H1 (cell line): ENCODE measurements around the gene ZSCAN20. TPM values are rescaled to one million over a fixed set of nuclear protein-coding genes. Genes with fewer than 3 reads are reported as not detected.

Source experiments
- BACH1 ChIP-seq: IDR thresholded peaks from 2 replicates; pipeline ENCODE4 v1.6.1; 2012; ENCODE audit warnings: low read length, improper control_type of control experiment
- CHD1 ChIP-seq: IDR thresholded peaks from 2 replicates; pipeline ENCODE4 v1.6.1; 2012; ENCODE audit warnings: low read depth, low read length, improper control_type of control experiment
- CHD7 ChIP-seq: fragments of 300-600 bp; sonication (generic); IDR thresholded peaks from 2 replicates; pipeline ENCODE4 v1.7.1; 2012; ENCODE audit warnings: low read length, moderate library complexity, mild to moderate bottlenecking, inconsistent platforms; ENCODE audit not compliant: insufficient replicate concordance
- CTCF ChIP-seq, 3 experiments: IDR thresholded peaks; 1 replicate in 2 of 3; 2 replicates in 1 of 3; pipeline versions ENCODE4 v1.5.1 to v1.6.1; 2011; ENCODE audit warnings: low read length in 3 of 3, mild to moderate bottlenecking in 3 of 3, inconsistent platforms in 2 of 3, low read depth in 1 of 3, moderate library complexity in 1 of 3; ENCODE audit not compliant: insufficient read depth in 1 of 3; ENCODE audit errors: control extremely low read depth in 1 of 3
- KDM4A ChIP-seq: IDR thresholded peaks from one replicate; pipeline ENCODE4 v1.7.1; 2012; ENCODE audit warnings: low read depth, mild to moderate bottlenecking, moderate library complexity, low read length, inconsistent platforms; ENCODE audit not compliant: severe bottlenecking
- PHF8 ChIP-seq: fragments of 200-600 bp; sonication (generic); conservative IDR thresholded peaks from 2 replicates; pipeline ENCODE4 v1.7.1; 2012; ENCODE audit warnings: low read depth, mild to moderate bottlenecking, inconsistent platforms, low read length, moderate library complexity
- RAD21 ChIP-seq, 2 experiments: IDR thresholded peaks in 1 of 2; conservative IDR thresholded peaks in 1 of 2; 2 replicates each; pipeline ENCODE4 v1.6.1; 2011; ENCODE audit warnings: low read depth in 2 of 2, low read length in 2 of 2, improper control_type of control experiment in 1 of 2, inconsistent platforms in 1 of 2, mild to moderate bottlenecking in 1 of 2, moderate library complexity in 1 of 2
- SUZ12 ChIP-seq: fragments of 200-600 bp; sonication (generic); IDR thresholded peaks from 2 replicates; pipeline ENCODE4 v1.6.1; 2012; ENCODE audit warnings: mild to moderate bottlenecking, inconsistent platforms, low read length, moderate library complexity, mixed read lengths
- YY1 ChIP-seq: IDR thresholded peaks from 2 replicates; pipeline ENCODE4 v1.6.1; 2011; ENCODE audit warnings: low read depth, mild to moderate bottlenecking, low read length
- polyA plus RNA-seq, 7 experiments: library from polyadenylated mRNA; depleted of rRNA in 3 of 7; stranded (reverse) in 5 of 7; unstranded in 2 of 7; fragments of >200 nt in 5 of 7; fragments of 200-250 nt in 2 of 7; gene quantifications; 1 replicate in 5 of 7; 2 replicates in 1 of 7; 4 replicates in 1 of 7; pipeline versions ENCODE4 v1.2.1 to v1.2.3, GENCODE V29; 2011 to 2013; ENCODE audit warnings: missing spikeins in 2 of 7, mixed read lengths in 2 of 7
- total RNA-seq: library from RNA; stranded (reverse); fragmentation: NEBNext Ultra II Directional; extraction: Animal tissue kit (Norgen Biotek cat#: 25700); gene quantifications from 2 replicates; pipeline ENCODE4 v1.2.1, GENCODE V29; 2021

Gene ZSCAN20
- total and polyA plus RNA-seq, 2 of the 8 experiments (the other 6 are each of a cell fraction or from before 2014, with no cell fraction given) = 0.70 to 3.4 TPM

GRCh38 chr1:33460144-33460543, 12.3 kb upstream of the ZSCAN20 start (continued):
- TF ChIP-seq CHD7 (no peak), YY1 (no peak), CTCF (IDR thresholded peaks at IDR 0.05; ENCODE audit: control extremely low read depth in 1 of 3, insufficient read depth in 1 of 3, low read depth in 1 of 3, low read length in 3 of 3) (no peak), RAD21 (IDR thresholded peaks at IDR 0.05 in 1 of 2, conservative IDR thresholded peaks at IDR 0.05 in 1 of 2; ENCODE audit: low read depth in 2 of 2, low read length in 2 of 2) (no peak), KDM4A (no peak), PHF8 (no peak), CHD1 (no peak), SUZ12 (no peak), BACH1 (no peak)
